HG03521 (cell line): ENCODE measurements around the gene NTRK2.

Experiments
- ATAC-seq: cut with Tn5 transposase; IDR thresholded peaks from one replicate; pipeline ENCODE4 v1.9.1; 2021; ENCODE audit warnings: mild to moderate bottlenecking, moderate library complexity; ENCODE audit not compliant: unreplicated experiment

The NTRK2 gene

DNA sequence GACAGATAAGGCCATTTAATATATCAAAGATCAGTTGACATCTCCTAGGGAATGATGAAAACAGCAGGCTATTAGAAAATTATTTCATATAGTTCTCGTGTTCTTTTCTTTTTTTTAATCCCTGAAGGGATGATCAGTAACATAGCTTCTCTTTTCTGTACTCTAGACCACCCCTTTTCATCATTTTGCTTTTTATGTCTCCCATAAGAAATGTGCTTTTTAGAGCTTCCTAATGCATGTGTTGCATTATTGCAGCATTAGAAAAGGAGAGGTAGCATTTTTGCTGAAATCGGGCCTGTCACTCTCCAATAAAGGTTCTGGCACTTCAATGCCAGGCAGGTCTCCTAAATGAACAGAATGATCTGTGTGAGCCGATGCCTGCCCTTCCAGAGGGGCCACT is 143.3 kb downstream of the NTRK2 start:
- no peak for ATAC-seq

DNA sequence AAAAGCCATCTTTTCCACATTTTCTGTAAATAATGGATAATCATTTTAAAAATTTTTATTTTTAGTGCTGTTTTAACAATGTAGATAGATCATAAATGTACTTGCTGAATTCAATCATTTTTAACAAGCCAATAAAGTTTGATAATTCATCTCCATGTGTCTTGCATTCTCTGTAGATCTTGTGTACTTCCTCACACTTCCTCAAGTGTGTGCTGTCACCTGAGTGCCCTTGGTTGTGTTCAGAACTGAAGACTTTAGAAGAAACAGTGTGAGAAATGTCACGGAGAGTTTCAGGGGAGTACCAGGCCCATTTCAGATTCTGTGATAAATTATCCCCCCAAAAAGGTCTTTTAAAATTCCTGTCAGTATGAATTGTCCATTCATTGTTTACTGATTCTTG is 146.0 kb downstream of the NTRK2 start:
- ATAC-seq = no peak

DNA sequence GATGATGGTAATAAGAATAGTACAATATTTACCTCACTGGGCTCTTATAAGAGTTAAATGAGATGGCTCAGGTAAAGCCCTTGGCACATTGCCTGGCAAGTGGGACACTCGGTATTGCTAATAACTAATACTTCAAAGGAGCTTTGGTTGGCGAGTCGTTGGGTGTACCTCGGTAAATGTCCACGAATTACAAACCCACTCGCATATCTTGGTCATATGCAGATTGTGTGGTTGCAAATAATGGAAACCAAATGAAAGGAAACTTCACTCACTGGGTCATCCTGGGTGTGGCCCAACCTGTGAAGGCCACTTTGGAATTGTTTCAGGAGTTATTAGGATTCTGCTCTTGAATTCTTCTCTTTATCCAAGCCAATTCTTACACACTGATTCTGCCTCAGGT is 147.5 kb downstream of the NTRK2 start:
- ATAC-seq = no peak

DNA sequence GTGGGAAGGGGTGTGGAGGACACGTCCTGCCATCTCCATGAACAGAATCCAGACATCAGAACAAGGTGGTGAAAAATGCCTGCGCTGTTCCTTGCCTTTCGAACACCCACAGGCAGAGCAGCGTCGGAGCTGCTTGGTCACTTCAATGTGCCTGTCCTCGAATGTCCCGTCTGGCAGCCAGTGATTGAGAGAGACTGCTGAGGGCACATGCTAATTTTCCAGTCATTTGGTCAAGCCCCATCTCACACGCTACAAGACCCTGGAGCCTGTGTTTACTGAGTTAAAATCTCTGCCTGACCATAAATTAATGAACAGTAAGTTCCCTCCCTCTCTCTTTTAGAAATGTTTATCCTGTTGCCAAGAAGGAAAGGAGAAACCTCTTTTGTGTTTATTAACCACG is 149.3 kb downstream of the NTRK2 start:
- no peak for ATAC-seq

DNA sequence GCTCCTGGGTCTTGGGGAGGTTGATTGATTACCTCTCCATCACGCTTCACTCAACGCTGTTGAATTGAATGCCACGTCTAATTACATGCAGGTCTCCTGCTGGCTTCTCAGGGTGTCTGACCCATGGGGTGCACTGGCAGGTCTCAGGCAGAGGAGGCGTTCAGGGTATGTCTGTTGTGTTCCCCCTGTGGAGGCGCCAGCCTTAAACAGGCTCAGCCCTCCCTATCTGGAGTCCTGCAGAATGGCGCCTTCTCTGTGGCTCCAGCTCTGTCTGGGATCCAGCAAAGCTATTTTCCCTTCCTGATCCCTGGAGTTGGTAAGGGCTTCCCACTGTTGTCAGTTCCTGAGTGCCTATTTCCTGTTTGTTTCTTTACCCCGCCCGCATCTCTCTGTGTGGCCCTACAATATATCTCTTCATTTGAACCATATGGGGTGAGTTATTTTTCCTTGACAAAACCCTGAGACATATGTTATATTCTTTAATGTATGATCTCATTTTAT is 150.0 kb downstream of the NTRK2 start:
- no peak for ATAC-seq

DNA sequence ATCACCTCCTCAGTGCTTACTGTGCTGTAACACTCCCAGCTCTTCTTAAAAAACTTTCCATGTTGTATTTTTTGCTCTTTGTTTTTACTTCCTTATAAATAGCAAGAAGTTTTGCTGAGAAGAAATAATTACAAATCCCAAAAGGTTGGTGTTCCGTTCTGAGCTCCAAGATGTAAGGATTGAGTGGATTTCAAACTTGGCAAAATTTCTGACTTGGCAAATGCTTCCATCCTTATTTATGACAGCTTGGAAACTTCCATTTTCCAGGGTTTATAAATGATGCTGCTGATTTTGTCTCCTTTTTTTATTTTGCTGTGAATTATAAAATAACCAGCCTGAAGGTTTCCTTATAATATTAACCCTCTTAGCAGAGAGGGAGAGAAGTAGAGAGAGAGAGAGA is 151.9 kb downstream of the NTRK2 start:
- ATAC-seq = no peak

DNA sequence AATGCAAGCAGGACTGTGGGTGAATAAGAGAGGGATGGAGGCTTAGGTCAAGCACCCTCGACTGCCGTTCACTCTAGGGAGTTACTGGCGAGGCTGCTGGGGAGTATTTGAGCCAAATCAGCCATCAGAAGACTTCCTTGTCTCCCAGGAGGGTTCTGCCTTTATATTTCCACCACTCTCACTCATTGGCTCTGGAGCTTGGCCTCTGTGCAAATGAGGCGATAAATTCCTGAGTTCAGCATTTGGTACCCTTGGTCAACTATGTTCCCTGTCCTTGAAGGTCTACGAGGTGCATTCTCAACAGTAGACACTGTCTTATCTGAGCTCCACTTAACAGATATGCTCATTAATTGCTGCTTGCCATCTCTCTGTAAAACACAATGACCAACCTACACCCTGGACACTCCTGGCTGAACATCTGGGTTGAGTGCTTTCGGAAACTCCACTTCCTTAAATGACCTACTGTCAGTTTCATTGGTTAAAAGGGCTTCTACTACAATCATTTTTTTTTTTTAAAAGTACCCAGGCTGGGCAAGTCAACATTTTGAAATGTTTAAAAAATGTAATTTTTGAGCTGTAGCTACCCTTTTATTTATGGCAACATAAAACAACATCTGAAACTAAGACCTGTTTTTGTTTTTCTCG is 153.2 kb downstream of the NTRK2 start:
- ATAC-seq = peak; percentile 67

DNA sequence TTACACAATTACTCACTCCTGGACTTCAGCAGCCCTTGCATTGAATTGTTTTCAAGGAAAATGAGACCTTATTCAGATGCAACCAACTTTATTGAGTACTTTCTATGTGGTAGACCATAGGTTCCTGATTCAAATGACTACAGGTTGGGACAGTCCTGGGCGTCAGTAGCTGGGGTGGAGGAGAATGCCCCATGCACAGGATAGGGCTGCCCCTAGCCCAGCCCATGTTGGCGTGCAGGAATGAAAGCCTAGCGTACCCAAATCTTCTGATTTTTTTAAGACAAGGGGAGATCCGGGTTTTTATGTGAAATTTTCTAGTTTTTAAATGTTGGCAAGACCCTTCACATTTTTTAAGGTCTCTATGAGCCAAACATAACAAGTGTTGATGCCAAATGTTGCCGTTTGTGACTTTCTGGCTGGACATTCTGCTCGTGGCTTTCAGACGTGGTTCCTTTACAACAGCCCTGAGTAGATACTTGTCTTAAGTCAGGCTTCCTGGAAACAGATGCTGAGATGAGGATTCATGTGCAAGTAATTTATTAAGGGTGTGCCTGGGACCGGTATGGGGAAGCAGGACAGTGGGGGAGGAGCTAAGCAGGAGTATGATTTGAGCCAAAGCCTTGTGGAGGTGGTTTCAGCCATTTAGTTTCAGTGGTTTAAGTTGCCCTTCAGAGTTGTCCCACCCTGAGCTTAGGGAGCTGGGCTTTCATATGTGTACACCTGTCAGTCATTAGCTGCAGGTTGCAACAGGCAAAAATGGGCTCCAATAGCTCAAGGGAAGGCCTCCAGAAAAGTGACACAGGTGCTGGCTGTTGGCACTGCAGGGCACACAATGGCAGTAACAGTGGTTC is 154.1 kb downstream of the NTRK2 start:
- ATAC-seq = no peak

DNA sequence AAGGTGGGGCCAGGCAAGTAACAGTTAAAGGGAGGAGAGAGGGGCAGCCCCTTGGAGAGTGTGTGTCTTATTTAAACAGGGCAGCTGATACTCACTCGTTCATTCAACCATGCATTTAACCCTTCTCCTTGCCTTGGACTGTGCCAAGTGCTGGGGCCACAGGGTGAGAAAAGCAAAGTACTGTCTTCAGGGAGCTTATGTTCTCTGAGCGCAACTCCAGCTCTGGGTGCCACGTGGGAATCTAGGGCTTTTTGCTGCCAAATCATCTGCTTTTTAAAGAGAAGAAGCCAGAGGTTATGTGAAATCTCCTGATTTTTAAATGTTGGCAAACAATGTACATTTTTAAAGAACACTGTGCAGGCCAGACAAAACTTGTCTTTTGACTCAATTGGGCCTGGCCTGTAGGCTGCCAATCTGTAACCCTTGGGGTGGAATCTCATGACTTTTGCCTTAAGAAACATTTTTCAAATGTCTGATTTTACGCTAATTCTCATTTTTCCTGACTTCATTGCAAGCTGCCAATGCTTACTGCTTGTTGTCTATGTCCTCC is 157.8 kb downstream of the NTRK2 start:
- ATAC-seq = no peak

DNA sequence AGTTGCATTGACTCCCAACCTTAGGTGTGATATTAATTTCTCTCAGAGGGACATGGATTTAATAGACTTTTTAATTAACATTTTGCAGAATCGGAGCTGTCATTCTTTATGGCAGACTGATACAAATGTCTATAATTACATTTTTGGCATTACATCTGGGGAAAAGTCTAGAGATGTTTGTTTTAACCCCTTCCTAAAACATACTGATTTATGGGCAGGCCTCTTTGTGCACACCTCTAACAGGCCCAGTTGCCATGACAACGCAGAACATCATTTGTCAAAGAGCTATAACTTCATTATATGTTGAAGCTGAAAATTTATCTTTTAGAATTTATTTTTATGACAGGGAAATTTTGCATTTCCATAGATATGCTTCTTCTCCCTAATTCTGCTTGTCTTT is 158.5 kb downstream of the NTRK2 start:
- ATAC-seq = no peak

DNA sequence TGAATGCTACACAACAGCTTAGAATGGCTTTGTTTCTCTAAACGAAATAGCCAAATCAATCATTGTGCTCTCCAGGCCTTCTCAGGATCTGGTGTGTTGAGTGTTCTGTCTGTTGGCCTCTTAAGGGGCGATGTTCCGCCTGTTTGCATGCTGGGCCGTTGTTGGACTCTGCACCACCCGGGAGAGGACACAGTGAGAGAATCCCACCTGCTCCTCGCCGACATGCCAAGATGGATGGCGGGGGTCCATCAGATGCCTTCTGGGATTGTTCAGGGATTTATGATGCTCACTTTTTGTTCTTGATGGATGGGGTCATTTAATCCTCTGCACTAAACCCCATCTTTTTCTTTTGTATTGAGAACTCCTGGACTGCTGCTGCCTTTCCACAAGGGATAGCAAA is 159.9 kb downstream of the NTRK2 start:
- no peak for ATAC-seq

DNA sequence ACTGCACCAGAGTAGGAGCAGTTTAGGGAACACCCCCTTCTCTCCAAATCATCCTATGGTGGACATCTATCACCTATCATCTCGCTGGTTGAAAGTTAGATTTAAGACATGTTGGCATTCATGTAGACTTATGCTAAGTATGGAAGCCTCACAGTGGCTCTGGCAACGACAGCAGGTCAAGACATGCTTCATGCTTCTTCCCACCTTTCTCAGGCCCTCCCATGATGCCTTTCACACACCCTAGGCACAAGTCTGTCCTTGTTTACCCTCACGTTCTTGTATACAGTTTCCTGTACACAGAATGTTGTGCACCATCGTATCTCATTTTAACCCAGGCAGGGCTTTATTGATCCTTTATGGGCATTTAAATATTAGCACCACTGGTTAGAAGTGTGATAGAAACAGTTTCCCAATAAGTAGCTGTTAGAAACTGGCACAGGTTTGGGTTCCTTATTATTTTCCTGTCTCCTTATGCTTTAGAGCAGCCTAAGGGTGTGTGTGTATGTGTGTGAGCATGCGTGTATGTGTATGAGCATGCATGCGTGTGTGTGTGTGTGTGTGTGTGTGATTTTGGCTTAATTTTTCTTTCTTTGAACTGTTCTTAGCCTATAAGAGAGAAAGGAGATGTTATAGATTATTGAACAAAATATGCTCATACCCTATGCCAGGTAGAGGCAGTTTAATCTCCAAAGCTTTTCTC is 160.6 kb downstream of the NTRK2 start:
- ATAC-seq = no peak

DNA sequence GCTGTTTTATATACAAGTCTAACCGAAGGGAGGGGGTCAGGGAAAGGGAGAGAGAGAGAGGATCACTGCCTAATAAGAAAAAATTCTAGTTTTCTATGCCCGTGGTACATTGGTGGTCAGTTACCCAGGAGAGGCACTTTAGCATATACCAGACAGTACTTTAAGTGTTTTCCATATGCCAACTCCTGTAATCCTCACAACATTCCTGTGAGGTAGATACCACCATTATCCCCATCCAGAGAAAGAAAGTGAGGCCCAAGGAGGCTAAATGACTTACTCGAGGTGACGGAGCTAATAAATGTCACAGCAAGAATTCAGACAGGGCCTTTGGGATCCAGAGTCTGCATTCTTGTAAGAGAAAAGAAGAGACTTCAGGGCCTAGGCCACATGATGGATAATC is 161.8 kb downstream of the NTRK2 start:
- no peak for ATAC-seq

DNA sequence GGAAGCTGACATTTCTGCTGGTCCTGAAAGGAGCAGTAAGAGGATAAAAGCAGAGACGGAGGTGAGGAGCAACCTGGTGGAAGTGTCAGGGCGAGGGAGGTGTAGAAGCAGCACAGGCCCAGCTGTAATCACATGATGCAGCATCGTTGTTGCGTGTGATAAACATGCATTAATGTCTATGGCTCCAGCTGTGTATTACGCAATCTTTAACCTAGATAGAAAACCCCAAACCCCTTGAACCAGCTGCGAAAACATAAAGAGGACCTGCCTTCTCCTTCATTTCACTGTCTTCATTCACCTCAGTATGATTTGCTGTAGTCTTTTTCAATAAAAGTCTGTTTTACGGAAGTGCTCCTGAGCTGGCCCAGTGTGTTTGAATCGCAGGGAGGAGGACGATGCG is 162.9 kb downstream of the NTRK2 start:
- no peak for ATAC-seq

DNA sequence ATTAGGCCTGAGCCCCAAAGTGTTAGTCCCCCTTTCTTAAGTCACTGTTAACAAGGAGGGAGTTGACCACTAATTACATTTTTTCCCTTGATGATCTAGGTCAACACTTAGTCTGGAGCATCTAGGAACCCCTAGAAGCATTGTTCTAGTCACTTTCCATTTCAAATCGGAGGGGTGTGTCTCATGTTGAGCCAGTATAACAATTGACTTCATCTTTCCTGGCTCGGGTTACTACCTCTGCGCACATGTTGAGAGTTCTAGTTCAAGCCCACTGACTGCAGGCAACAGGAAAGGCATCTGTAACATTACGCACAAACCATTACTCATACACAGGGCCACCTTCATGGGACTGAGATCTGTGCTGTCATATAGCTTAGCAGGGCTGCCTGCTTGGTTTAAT is 164.9 kb downstream of the NTRK2 start:
- ATAC-seq = no peak

DNA sequence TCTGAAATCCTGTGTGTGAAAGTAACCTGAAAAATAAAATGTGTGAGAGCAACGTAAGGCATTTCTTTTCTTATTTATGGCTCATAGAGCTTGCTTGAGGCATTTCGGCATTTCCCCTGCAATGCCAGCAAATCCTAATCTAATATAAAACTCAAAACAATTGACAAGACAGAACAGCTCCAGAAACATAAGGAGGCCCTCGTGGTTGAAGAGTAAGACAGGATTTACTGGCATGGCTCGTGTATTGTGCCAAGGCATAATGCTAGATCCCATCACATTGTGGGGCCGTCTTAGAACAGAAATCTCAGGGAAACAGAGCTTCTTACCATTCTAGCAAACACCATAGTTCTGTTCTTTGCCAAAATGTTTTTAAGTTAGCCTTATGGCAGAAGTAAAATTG is 166.2 kb downstream of the NTRK2 start:
- ATAC-seq = no peak

DNA sequence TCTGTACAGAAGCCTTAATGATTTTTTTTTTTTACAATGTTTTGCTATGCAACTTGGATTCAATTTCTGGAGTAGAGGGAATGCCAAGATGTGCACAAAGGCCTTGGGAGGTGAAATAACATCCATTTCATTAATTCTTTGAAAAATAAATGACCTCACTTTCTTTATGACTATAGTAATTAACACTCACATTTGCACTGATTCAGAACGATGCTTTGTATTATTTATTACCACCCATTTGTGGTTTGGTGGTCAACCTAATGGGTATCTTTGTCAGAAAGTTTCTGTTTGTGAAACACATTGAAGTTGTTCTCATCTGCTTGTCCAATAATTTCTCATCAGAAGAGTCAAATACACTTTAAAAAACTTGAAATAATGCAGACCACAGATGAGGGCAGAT is 169.3 kb downstream of the NTRK2 start:
- no peak for ATAC-seq

DNA sequence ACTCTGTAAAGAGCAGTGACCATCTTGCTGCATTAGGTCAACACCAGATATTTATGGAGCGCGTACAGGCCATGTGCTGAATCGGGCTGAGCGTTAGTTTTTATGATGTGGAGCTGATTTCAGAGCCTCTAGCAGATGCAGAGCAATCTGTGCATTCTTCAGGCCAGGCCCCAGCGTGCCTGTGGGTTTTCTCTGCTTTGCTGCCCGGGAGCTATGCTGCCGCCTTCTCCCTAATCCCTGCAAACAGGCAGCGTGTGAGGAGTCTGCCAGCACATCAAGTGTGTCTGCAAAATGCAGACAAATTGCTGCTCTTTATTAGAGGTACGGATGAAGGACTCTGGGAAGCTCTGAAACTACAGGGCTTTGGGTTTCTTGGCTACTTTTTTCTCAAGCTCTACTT is 170.0 kb downstream of the NTRK2 start:
- no peak for ATAC-seq

DNA sequence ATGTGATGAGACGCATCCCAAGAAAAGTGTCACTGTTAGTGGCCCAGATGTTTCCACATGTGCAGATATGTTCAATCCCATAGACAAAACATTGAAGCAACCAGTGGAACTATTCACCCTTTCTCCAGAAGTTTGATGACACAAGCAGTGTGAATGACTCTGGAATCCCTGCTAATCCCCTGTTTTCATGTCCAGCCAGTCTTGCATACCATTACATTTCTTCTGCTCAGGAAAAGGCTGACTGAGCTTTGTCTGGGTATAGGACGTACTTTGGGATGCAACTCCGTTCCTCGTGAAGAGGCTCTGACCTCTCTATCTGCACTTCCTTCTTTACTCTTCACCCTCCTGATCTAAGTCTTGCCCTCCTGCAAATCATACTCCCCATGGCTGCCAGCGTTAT is 172.4 kb downstream of the NTRK2 start:
- ATAC-seq = no peak

DNA sequence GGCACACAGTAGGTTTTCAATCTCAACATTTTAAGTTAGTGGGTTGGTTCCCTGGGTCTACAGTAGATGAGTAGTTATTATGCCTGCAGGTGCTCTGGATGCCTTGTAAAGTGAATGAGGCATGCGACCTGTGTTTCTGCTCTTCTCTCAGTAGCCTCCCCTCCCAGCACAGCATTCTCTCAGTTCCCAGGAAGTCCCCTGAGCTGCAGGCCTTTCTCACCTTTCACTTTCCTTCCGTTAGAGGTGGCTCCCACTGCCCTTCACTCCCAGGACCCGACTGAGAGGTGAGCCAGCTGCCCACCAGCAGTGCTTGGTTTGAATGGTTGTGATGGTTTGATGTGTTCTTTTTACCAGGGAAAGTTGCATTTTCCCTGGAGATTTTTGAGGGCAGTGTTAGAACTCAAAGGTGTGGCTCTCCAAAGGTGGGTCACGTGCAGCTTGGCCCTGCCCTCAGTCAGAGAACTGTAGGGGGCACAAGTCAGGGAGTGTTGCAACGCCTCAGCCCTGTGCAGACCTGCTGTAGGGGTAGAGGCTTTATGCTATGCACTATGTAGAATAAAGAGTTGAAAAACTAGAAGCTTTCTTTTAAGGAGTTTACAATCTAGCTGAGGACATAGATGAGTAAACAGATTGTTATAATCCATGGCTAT is 173.8 kb downstream of the NTRK2 start:
- no peak for ATAC-seq
